HG03159 (cell line): ENCODE data around the gene LGALS7B.
A peak's percentile ranks its signal among the peaks of the same experiment; 100 is the strongest.
"Not testable (repeated sequence)": the region's sequence is repeated elsewhere in the genome, so short reads cannot be mapped to it uniquely, and the experiment has no call there.

Source experiments
- ATAC-seq: cut with Tn5 transposase; IDR thresholded peaks from one replicate; pipeline ENCODE4 v1.9.1; 2021; ENCODE audit warnings: mild to moderate bottlenecking, moderate library complexity; ENCODE audit not compliant: unreplicated experiment

The LGALS7B gene

DNA sequence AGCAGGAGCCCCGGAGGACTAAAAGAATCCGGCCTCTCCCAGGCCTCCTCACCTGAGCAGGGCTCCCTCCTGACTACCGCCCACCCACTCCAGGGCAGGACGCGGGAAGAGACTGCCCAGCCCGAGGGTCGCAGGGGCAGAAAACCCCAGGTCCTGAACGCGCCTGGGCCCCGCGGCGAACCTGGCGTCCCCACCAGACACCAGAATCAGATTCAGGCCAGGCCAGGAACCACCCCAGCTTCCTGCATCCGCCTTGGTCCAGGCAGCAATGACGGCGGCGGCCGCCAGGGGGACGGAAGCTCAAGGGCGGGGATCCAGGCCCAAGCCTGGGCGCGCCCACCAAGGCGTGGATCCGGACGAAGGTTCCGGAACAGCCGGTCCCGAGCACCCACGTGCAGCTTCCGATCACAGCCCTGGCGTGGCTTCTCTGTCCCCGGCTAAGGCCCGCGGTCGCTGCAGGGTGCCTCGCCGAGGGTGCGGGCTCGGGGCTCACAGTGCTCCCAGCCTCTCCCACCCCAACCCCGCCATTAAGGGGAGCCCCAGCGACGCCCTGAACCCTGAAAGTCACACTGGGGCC is 19.3 kb upstream of the LGALS7B start:
- ATAC-seq, result peak; percentile 79

DNA sequence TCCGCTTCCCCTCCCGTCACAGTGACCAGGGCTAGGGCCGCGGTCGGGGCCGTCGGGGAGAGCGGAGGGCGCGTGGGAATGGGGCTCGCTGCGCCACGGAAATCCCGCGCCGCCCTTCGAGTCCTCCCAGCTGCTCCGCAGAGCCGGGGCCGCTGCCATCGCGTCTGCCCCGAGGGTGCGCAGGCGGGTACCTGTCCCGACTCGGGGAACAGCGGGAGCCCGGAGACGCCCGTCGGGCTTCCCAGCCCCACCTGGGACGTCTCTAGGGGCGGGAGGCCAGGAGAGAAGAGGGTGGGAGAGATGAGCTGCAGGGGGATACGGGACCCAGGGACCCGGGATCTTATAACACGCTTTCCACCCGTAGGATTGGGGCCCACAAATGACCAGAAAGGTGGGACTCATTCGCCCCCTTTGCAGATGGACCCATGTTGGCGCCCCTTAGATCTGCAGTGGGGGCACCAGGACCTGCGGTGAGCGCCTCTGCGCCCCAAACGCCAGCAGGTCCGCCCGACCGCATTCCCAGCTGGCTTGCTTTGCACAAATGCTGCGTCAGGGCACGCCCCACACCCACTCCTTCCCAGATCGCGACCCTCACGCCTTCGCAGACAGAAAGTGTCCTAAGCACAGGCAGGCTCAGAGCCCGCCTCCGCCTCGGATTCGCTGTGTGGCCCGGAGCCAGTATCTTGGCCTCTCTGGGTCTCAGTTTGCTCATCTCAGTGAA is 18.6 kb upstream of the LGALS7B start:
- not testable (repeated sequence) for ATAC-seq

DNA sequence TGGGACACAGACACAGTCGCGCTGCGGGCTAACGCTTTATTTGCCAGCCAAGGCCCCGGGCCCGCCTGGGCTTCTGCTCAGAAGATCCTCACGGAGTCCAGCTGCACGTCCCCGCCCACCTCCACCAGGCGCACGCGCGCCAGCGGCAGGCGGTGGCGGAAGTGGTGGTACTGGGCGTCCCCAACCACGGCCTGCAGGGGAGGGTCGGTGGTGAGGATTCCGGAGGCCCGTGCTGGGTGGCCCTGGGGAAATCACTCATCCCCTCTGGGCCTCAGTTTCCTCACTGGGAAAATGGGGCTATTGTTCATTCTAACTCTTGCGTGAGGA is 18.1 kb upstream of the LGALS7B start:
- not testable (repeated sequence) for ATAC-seq

DNA sequence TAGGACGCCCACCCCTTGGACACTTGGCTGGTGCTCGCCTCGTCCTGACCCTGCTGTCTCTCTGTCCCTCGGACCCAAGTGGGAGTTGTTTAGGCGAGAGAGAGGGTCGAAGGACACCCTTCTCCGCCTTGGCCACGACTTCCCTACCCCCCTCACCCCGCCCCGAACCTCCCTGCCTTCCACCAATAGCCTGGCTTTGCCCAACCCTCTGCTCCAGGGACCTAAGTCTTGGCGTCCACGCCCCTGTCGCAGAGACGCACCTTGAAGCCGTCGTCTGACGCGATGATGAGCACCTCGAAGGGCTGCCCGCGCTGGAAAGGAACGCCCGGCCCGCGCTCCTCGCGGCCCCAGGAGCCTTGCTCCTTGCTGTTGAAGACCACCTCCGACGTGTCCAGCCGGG is 17.4 kb upstream of the LGALS7B start:
- not testable (repeated sequence) for ATAC-seq

DNA sequence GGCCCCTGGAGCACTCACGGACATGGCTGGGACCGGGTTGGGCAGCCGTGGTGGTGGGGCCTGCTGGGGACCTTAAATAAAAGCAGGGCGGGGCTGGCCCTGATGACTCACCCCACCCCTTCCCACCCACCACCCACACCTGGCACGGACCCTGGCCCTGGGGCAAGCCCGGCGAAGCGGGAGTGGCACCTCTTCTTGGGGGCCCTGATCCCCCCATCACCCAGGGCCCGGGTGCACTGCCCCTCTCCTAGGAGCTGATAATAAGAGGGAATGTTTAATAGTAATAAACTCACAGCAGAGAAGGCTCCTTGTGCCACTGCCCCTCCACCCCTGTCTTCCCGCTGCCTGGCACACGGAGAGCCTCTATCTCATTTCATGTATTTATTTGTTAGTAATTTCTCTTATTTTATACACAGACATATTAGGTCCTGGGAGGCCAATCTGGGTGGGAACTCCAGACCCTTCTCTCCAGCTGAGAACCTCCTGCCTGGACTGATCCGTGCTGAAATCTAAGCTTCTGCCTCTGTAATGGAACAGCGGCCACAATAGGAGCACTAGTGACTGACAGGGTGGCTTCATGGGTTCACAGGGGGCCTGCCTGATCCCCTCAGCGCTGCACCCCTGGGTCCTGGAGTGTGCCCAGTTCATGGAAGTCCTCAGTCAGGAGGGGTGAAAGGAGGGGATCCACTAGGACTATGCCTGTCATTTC is 15.4 kb upstream of the LGALS7B start, which contains the start of gene LGALS7:
Gene LGALS7, minus strand, starts transcription at position 49 of the 709 bp plus-strand sequence. Its CDS starts 25 bp downstream, at position 24.
- no peak for ATAC-seq

DNA sequence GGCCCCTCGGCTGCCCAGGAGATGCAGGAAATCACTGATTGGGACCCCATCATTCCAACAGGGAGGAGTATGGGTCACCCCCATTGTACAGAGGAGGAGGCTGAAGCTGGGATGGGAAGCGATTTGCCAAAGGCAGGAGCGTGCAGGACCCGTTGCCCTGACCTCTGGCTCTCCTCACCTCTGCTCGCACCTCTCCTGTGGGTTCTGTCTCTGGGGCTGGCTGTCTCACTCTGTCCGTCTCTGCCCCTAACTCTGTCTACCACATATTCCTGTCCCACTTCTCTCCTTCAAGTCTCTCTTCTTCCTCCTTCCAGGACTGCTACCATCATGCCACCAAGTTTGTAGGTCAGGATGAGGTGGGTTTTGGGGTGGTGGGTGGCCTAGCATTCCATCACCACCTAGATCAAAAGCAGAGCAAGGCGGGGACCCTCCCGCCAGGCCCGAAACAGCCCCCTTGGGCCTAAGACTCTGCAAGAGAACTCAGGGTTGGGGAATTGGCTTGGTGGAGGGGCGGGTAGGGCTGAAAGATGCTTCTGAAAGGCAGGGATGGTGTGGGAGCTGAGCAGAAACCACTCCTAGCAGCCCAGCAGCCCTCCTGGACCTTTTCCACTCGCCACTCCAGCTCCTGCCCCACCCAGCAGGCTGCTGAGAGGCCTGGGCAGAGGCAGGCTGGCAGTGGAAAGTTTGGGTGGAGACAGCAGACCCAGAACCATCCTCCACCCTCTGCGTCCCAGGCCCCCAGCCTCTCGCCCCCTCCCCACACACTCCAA is 14.6 kb upstream of the LGALS7B start:
- no peak for ATAC-seq

DNA sequence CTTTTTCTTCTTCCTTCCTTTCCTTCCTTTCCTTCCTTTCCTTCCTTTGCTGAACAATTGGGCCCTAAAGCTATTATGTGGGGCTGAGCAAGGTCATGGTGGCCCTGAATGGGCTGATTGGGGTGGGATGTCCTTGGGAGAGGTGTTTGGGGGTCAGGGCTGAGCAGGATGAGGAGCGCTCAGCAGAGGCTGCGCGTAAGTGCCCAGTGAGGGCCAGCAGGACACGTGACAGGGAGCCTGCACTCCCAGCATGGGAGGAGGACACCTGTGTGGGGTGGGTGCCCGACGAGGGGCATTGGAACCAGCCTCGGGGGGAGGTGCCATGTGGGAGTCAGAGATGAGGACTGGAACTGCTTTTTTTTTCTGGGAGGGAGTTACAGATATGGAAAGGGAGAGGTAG is 10.3 kb upstream of the LGALS7B start:
- ATAC-seq, result no peak

DNA sequence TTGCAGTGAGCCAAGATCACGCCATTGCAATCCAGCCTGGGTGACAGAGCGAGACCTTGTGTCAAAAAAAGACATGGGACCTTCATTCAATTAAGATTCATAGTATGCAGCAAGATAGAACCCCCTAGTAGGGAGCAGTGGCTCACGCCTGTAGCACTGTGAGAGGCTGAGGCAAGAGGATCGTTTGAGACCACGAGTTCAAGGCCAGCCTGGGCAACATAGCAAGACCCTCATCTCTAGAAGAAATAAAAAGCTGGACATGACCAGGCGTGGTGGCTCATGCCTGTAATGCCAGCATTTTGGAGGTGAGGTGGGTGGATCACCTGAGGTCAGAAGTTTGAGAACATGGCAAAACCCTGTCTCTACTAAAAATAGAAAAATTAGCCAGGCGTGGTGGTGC is 8.6 kb upstream of the LGALS7B start:
- no peak for ATAC-seq

DNA sequence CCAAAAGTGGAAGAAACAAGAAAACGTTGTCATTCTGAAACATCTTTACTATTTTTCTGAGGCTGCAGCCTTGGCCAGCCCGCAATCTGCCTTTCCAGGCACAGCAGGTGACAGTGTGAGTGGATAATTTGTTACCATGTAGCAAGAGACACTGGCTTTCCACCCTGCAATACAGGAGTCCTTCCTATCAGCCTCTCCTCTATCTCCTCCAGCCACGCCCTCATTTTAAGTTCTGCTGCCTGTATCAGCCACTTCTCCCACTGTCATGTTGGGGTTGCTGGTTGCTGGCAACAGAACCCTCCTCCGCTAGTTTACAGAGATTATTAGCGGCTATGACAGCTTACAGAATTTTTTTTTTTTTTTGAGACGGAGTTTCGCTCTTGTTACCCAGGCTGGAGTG is 7.9 kb upstream of the LGALS7B start:
- ATAC-seq, result no peak

DNA sequence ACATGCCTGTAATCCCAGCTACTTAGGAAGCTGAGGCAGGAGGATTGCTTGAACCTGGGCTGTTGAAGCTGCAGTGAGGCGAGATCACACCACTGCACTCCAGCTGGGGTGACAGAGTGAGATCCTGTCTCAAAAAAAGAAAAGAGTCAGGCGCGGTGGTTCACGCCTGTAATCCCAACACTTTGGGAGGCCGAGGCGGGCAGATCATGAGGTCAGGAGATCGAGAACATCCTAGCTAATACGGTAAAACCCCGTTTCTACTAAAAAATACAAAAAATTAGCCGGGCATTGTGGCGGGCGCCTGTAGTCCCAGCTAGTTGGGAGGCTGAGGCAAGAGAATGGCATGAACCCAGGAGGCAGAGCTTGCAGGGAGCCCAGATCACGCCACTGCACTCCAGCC is 6.8 kb upstream of the LGALS7B start:
- ATAC-seq, result not testable (repeated sequence)

DNA sequence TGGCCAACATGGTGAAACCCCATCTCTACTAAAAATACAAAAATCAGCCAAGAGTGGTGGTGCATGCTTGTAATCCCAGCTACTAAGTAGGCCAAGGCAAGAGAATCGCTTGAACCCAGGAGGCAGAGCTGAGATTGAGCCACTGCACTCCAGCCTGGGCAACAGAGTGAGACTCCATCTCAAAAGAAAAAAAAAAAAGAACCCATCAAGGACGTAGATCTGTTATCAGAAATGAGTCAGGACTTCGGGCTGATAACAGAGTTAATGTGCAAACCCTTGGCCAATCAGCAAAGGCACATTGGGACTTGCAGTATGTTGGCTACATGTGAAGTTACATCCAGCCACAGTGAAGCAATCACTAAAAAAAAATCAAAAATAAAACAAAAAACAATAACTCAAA is 4.8 kb upstream of the LGALS7B start:
- no peak for ATAC-seq

DNA sequence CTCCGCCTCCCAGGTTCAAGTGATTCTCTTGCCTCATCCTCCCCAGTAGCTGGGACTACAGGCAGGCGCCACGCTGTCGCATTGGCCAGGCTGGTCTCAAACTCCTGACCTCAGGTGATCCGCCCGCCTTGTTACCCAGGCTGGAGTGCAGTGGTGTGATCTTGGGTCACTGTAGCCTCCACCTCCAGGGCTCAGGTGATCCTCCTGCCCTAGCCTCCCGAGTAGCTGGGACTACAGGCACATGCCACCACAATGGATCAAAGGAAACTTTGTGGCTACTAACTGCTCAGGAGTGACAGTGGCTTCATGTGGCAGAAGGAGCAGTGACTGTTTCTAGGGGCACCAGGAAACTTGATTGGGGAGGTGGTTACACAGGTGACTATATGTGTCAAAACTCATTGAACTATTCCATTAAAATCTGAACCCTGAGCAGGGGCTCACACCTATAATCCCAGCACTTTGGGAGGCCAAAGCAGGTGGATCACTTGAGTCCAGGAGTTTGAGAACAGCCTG is 3.8 kb upstream of the LGALS7B start:
- ATAC-seq, result no peak

DNA sequence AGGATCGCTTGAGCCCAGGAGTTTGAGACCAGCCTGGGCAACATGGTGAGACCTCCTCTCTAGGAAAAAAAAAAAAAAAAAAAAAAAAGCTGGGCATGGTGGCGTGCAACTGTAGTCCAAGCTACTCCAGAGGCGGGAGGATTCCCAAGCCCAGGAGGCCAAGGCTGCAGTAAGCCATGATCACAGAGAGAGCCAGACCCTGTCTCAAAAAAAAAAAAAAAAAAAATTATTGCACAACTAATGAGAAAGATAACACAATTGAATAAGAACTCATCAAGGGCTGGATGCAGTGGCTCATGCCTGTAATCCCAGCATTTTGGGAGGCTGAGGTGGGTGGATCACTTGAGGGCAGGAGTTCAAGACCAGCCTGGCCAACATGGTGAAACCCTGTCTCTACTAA is 2.9 kb upstream of the LGALS7B start:
- ATAC-seq, result not testable (repeated sequence)

DNA sequence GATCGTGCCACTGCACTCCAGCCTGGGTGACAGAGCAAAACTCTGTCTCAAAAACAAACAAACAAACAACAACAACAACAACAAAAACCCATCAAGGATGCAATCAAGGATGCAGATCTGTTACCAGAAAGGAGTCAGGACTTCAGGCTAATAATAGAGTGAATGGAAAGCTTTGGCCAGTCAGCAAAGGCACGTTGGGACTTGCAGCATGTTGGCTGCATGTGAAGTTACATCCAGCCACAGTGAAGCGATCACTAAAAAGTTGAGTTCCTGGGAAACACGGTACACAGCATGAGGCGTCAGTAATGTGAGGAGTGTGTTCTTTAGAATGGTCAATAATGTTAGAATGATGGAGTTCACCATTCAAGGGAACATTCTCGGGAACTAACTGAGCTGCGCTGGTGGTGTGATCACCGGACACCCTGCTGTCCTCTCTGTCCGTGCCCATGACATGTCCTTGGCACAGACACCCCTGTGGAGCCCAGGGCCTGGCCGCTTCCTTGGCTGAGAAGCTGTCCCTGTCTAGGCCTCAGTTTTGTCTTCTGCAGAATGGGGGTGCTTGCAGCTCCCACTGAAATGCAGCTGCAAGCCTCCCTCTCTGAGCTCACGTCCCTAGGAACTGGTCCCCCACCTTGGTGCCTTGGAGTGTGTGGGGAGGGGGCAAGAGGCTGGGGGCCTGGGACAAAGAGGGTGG is 2.3 kb upstream of the LGALS7B start:
- ATAC-seq, result no peak

DNA sequence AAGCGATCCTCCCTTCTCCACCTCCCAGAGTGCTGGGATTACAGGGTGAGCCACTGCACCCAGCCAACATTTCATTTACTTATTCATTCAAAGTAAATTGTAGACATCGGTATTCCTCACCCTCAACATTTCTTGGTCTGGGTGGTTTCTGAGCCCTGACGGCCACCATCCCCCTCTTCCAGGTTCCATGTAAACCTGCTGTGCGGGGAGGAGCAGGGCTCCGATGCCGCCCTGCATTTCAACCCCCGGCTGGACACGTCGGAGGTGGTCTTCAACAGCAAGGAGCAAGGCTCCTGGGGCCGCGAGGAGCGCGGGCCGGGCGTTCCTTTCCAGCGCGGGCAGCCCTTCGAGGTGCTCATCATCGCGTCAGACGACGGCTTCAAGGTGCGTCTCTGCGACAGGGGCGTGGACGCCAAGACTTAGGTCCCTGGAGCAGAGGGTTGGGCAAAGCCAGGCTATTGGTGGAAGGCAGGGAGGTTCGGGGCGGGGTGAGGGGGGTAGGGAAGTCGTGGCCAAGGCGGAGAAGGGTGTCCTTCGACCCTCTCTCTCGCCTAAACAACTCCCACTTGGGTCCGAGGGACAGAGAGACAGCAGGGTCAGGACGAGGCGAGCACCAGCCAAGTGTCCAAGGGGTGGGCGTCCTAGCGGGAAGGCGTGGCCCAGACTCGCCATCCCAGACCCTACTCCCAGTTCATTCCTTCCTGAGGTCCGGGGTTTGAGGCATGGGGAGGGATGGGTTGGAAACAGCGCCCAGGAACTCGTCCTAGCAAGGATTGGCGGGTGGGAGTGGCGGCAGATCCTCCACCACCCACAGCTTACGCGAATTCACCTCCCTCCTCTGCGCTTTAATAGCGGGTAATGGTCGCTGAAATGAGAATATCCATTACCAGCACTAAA is 1.8 kb downstream of the LGALS7B start:
- not testable (repeated sequence) for ATAC-seq

DNA sequence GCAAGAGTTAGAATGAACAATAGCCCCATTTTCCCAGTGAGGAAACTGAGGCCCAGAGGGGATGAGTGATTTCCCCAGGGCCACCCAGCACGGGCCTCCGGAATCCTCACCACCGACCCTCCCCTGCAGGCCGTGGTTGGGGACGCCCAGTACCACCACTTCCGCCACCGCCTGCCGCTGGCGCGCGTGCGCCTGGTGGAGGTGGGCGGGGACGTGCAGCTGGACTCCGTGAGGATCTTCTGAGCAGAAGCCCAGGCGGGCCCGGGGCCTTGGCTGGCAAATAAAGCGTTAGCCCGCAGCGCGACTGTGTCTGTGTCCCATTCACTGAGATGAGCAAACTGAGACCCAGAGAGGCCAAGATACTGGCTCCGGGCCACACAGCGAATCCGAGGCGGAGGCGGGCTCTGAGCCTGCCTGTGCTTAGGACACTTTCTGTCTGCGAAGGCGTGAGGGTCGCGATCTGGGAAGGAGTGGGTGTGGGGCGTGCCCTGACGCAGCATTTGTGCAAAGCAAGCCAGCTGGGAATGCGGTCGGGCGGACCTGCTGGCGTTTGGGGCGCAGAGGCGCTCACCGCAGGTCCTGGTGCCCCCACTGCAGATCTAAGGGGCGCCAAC is 2.6 kb downstream of the LGALS7B start:
- ATAC-seq, result peak; percentile 58

DNA sequence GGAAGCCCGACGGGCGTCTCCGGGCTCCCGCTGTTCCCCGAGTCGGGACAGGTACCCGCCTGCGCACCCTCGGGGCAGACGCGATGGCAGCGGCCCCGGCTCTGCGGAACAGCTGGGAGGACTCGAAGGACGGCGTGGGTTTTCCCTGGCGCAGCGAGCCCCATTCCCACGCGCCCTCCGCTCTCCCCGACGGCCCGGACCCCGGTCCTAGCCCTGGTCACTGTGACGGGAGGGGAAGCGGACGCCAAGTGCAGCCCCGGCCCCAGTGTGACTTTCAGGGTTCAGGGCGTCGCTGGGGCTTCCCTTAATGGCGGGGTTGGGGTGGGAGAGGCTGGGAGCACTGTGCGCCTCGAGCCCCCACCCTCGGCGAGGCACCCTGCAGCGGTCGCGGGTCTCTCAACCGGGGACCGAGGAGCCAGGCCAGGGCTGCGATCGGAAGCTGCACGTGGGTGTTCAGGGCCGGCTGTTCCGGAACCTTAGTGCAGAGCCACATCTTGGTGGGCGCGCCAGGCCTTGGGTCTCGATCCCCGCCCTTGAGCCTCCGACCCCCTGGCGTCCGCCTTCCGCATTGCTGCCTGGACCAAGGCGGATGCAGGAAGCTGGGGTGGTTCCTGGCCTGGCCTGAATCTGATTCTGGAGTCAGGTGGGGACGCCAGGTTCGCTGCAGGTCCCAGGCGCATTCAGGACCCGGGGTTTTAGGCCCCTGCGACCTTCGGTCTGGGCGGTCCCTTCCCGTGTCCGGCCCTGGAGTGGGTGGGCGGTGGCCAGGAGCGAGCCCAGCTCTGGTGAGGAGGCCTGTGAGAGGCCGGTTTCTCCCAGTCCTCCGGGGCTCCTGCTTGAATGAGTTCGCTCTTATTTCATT is 3.5 kb downstream of the LGALS7B start:
- no peak for ATAC-seq

DNA sequence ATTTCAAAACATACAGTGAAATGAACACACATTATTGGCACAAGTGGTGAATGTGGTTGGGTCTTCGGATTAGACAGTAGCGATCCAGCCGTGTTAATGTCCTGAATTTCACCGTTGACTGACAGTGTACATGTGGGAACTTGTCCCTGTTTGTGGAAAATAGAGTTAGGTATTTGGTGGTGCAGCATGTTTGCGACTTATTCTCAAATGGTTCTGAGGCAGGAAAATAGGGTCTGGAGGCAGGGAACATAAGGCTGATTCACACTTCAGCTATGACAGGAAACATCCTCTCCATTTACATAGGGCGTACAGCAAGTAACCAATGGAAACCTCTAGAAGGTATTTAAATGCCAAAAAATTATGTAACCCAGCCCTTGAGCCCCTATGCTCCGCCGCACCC is 4.2 kb downstream of the LGALS7B start:
- ATAC-seq, result no peak
